IMR-90 (cell line): ENCODE data around the gene SIRT2.

Source experiments
- MAFK ChIP-seq: IDR thresholded peaks from 2 replicates; pipeline ENCODE4 v1.6.1; 2012; ENCODE audit warnings: low read depth, low read length, improper control_type of control experiment
- MAZ ChIP-seq: IDR thresholded peaks from 2 replicates; pipeline ENCODE4 v1.6.1; 2012; ENCODE audit warnings: low read depth, mild to moderate bottlenecking, low read length, improper control_type of control experiment, moderate library complexity, borderline replicate concordance
- MXI1 ChIP-seq: IDR thresholded peaks from 2 replicates; pipeline ENCODE4 v1.6.1; 2012; ENCODE audit warnings: low read depth, mild to moderate bottlenecking, low read length, moderate library complexity, borderline replicate concordance
- POLR2A ChIP-seq: IDR thresholded peaks from 2 replicates; pipeline ENCODE4 v1.6.1; 2012; ENCODE audit warnings: mild to moderate bottlenecking, low read depth, low read length
- RFX5 ChIP-seq: IDR thresholded peaks from 2 replicates; pipeline ENCODE4 v1.8.0; 2012; ENCODE audit warnings: low read depth, mild to moderate bottlenecking, low read length, moderate library complexity
- TF ChIP-seq, protein P1 (sequence below): fragments of 150-350 bp; IDR thresholded peaks from 2 replicates; pipeline ENCODE4 v1.6.1; 2017; ENCODE audit warnings: mild to moderate bottlenecking, antibody characterized with exemption, low read length, low read depth
- TF ChIP-seq, protein P2 (sequence below): conservative IDR thresholded peaks from 2 replicates; pipeline ENCODE4 v1.5.1; 2012; ENCODE audit warnings: mild to moderate bottlenecking, low read depth, low read length, improper control_type of control experiment

DNA sequence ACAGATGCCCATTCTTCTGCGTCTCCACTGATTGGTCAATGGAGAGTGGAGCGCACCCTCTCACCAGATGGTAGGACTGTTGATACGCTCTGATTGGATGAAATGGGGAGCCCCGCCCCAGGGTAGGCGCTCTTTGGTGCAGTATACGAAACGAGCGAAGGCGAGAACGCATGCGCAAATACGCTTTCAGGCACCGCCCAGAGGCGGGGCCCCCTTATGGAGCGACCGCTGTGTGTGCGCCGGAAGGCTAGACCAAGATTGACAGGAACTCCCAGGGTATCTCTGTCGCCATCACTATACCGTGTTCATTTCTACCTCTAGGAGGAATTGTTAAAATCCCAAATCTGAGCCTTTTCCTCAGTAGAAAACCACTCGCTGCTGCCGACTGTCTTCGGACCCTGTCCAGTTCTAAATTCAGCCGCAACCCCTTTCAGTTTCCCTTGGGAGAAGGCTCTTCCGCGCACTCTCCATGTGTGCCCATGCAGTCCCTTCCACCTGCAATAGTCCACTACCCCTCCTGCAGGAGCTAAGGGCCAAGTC lies 48.9 kb downstream of the SIRT2 start:
- TF ChIP-seq, protein P1, sequence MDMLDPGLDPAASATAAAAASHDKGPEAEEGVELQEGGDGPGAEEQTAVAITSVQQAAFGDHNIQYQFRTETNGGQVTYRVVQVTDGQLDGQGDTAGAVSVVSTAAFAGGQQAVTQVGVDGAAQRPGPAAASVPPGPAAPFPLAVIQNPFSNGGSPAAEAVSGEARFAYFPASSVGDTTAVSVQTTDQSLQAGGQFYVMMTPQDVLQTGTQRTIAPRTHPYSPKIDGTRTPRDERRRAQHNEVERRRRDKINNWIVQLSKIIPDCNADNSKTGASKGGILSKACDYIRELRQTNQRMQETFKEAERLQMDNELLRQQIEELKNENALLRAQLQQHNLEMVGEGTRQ = no peak
- TF ChIP-seq, protein P2, sequence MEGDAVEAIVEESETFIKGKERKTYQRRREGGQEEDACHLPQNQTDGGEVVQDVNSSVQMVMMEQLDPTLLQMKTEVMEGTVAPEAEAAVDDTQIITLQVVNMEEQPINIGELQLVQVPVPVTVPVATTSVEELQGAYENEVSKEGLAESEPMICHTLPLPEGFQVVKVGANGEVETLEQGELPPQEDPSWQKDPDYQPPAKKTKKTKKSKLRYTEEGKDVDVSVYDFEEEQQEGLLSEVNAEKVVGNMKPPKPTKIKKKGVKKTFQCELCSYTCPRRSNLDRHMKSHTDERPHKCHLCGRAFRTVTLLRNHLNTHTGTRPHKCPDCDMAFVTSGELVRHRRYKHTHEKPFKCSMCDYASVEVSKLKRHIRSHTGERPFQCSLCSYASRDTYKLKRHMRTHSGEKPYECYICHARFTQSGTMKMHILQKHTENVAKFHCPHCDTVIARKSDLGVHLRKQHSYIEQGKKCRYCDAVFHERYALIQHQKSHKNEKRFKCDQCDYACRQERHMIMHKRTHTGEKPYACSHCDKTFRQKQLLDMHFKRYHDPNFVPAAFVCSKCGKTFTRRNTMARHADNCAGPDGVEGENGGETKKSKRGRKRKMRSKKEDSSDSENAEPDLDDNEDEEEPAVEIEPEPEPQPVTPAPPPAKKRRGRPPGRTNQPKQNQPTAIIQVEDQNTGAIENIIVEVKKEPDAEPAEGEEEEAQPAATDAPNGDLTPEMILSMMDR = 0 out of 2 replicates have a peak, but pooled peaks have one; percentile 15
- TF ChIP-seq POLR2A (peak; percentile 56), RFX5 (peak; percentile 47; the same call in 1 of the 2 replicates), MAZ (peak; percentile 88; the same call in 1 of the 2 replicates), MAFK (no peak), MXI1 (no peak)
